Endothelial cell (in vitro differentiated cells): ENCODE data around the gene PARD3. TPM values are rescaled to one million over a fixed set of nuclear protein-coding genes. Genes with fewer than 3 reads are reported as not detected.

Experiments used
- DNase-seq: peaks from one replicate; pipeline ENCODE4 v3.0.0; 2021; ENCODE audit warnings: low spot score
- H3K27ac Mint-ChIP-seq: one replicate; pipeline ENCODE4 v1.8.0; 2021; ENCODE audit warnings: mixed read lengths, inconsistent platforms; ENCODE audit not compliant: unreplicated experiment
- H3K27me3 Mint-ChIP-seq: one replicate; pipeline ENCODE4 v1.8.0; 2021; ENCODE audit warnings: mild to moderate bottlenecking, moderate library complexity, mixed read lengths, inconsistent platforms; ENCODE audit not compliant: unreplicated experiment
- H3K36me3 Mint-ChIP-seq: one replicate; pipeline ENCODE4 v1.8.0; 2021; ENCODE audit warnings: mild to moderate bottlenecking, low read depth, mixed read lengths, inconsistent platforms; ENCODE audit not compliant: unreplicated experiment
- H3K4me1 Mint-ChIP-seq: one replicate; pipeline ENCODE4 v1.8.0; 2021; ENCODE audit warnings: mild to moderate bottlenecking, mixed read lengths, inconsistent platforms; ENCODE audit not compliant: unreplicated experiment
- H3K4me3 Mint-ChIP-seq: one replicate; pipeline ENCODE4 v1.8.0; 2021; ENCODE audit warnings: mild to moderate bottlenecking, mixed read lengths, inconsistent platforms; ENCODE audit not compliant: unreplicated experiment
- H3K9me3 Mint-ChIP-seq: one replicate; pipeline ENCODE4 v1.8.0; 2021; ENCODE audit warnings: mixed read lengths, inconsistent platforms; ENCODE audit not compliant: unreplicated experiment
- CTCF ChIP-seq: fragments of 200-600 bp; sonication (generic); IDR thresholded peaks from one replicate; pipeline ENCODE4 v1.5.0; 2021; ENCODE audit warnings: antibody characterized with exemption; ENCODE audit not compliant: unreplicated experiment
- total RNA-seq: library from RNA; stranded (reverse); fragmentation: NEBNext Ultra II Directional; extraction: Animal tissue kit (Norgen Biotek cat#: 25700); gene quantifications from one replicate; pipeline ENCODE4 v1.2.1, GENCODE V29; 2021; ENCODE audit not compliant: unreplicated experiment

The PARD3 gene
- total RNA-seq, 1 donor from 2014 or later = 35.2 TPM

GRCh38 chr10:34762603-34763299 is 52.3 kb downstream of the PARD3 start:
- H3K9me3 Mint-ChIP-seq = no peaks in the 10 kb centered on the region
- no peaks in the 10 kb centered on the region for H3K27me3 Mint-ChIP-seq
- DNase-seq = no peak
- peaks cover 27% of the 10 kb centered on the region for H3K4me1 Mint-ChIP-seq
- no peak overlapping the region for H3K27ac Mint-ChIP-seq
- TF ChIP-seq CTCF = no peak
- no peaks in the 10 kb centered on the region for H3K36me3 Mint-ChIP-seq
- no peak overlapping the region for H3K4me3 Mint-ChIP-seq

GRCh38 chr10:34762156-34762555 is 52.9 kb downstream of the PARD3 start:
- H3K9me3 Mint-ChIP-seq = no peaks in the 10 kb centered on the region
- no peak for TF ChIP-seq CTCF
- peaks cover 31% of the 10 kb centered on the region for H3K4me1 Mint-ChIP-seq
- H3K27ac Mint-ChIP-seq = no peak overlapping the region
- no peaks in the 10 kb centered on the region for H3K27me3 Mint-ChIP-seq
- H3K36me3 Mint-ChIP-seq = no peaks in the 10 kb centered on the region
- no peak for DNase-seq
- H3K4me3 Mint-ChIP-seq = no peak overlapping the region

DNA sequence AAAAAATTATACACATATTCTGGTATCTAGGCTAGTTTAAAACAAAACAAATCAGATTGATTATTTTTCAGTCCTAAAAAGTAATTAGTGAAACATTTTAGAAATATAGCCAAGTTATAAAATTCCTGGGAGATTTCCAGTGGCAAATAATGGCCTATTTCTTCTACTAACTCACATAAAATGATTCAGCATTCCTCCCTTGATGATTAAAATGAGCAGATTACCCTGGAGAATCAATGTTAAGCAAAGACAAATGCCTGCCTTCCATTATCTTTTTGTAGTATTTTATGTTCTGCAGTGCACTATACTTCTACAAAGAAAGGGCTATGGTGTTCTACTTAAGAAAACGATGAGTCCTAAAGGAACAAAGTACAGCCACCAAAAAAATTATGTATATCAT is 53.6 kb downstream of the PARD3 start:
- no peaks in the 10 kb centered on the region for H3K27me3 Mint-ChIP-seq
- no peak for DNase-seq
- H3K9me3 Mint-ChIP-seq = no peaks in the 10 kb centered on the region
- peaks cover 30% of the 10 kb centered on the region for H3K4me1 Mint-ChIP-seq
- H3K4me3 Mint-ChIP-seq = no peak overlapping the region
- no peak for TF ChIP-seq CTCF
- no peak overlapping the region for H3K27ac Mint-ChIP-seq
- no peaks in the 10 kb centered on the region for H3K36me3 Mint-ChIP-seq

DNA sequence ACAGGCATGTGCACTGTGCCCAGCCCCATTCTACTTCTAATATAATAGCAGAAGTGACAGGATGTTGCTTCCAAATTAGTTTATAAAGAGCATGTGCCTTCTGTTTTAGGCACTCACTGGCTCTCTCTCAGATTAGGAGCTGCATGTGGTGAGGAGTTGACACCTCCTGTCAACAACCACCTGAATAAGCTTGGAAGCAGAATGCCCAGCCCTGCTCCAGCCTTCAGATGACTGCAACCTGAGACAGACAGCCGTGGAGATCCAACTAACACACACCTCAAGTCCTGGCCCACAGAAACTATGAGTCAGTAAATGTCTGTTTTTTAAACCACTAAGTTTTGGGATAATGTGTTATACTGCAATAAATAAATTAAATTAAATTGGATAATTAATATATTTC is 54.5 kb downstream of the PARD3 start:
- no peak for DNase-seq
- TF ChIP-seq CTCF = no peak
- H3K4me1 Mint-ChIP-seq = peaks cover 27% of the 10 kb centered on the region
- H3K27me3 Mint-ChIP-seq = no peaks in the 10 kb centered on the region
- no peaks in the 10 kb centered on the region for H3K36me3 Mint-ChIP-seq
- H3K4me3 Mint-ChIP-seq = no peak overlapping the region
- H3K9me3 Mint-ChIP-seq = no peaks in the 10 kb centered on the region
- no peak overlapping the region for H3K27ac Mint-ChIP-seq

DNA sequence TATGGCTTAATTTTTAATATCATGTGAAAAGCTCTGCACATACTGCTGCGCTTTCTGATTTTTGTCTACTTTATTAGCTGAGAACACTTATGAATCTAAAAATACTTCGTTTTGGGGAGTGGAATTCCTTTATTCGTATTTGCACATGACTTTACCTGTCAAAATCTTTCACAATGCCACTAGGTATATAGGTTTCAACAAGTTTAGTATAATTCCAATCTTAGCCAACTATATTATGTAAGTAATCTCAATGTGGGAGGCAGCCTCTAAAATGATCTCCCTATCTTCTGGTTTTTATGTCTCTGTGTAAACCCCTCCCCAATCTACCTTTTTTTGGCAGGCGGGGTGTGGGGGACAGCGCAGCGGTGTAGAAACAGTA is 55.3 kb downstream of the PARD3 start:
- peaks cover 24% of the 10 kb centered on the region for H3K4me1 Mint-ChIP-seq
- H3K9me3 Mint-ChIP-seq = no peaks in the 10 kb centered on the region
- no peaks in the 10 kb centered on the region for H3K27me3 Mint-ChIP-seq
- no peak for DNase-seq
- no peaks in the 10 kb centered on the region for H3K36me3 Mint-ChIP-seq
- no peak overlapping the region for H3K4me3 Mint-ChIP-seq
- no peak overlapping the region for H3K27ac Mint-ChIP-seq
- no peak for TF ChIP-seq CTCF
